AG08395 (cell line): ENCODE measurements around the gene CXXC4.

Source experiments
- DNase-seq: peaks from one replicate; pipeline ENCODE4 v3.0.0; 2012; ENCODE audit warnings: mixed read lengths, low spot score

The CXXC4 gene

DNA sequence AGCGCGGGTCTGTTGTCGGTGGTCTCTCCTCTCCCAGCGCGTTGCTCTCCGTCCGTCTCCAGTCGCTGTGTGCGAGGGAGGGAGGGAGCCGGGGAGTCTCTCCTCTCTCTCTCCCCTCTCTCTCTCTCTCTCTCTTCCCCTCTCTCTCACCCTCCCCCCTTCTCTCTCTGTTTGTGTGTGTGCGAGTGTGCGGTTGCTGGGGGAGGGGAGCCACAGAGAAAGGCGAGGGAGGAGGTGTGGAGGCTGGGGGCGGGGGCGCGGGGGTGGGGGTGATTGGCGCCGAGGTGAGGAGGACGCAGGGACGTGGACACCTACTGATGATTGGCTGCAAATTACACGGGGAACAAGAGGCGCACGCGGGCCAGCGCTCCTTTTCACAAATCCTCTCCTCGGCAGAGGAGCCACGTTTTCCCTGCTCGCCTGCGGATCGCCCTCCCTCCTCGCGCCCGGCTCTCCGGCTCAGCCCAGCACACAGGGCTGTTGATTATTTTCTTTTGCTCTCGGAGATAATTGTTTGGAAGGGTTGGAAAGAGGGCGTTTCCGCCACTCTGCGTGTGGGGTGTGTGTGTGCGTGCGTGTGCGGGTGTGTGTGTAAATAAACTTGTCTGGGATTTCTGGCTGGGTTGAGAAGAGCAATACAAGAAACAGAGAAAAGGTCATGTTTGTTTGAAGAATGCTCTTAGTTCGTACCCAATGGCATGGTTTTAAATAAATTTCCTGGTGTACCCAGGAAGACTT is at the start of gene CXXC4:
Gene CXXC4, minus strand, starts transcription at position 73 of the 738 bp plus-strand sequence. CDS start 3,092 bp downstream, outside the sequence.
- peak; percentile 29 for DNase-seq

GRCh38 chr4:104533156-104533555 is 38.5 kb upstream of the CXXC4 start:
- DNase-seq: no peak

DNA sequence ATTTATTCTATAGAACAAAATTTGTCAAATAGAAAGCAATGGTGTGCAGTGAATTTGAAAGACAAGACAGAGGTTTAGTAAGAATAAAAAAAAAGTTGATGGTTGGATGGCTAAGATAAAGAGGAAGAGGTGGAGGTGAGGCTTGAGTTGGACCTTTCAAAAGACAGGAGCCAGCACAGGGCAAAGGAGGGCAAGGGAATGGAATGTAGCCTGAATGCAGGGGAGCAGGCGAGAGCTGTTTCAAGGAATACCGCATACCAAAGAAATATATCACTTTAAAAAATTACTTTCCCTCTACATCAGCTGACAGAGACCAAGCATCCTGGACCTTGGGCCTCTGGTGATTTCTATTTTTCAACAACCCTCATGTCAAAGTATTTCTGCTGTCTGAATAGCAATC is 38.0 kb upstream of the CXXC4 start:
- no peak for DNase-seq

DNA sequence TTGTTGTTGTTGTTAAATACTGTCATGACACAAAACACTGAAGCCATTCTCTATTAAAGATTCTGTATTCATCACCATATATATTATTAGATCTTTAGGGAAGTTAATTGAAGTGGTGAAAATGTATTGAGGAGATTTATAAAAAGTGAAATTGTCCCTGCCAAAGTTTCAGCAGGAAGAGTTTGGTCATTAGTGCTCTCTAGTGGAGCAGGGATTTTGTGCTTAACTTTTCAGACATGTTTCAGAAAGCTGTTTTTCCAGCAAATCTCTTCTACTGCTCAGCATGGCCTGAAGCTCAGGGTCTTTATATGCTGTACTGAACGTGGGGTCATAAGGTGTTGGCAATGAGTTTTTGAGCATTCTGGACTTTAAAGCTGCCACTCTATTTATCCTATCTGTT is 36.7 kb upstream of the CXXC4 start:
- DNase-seq: no peak

DNA sequence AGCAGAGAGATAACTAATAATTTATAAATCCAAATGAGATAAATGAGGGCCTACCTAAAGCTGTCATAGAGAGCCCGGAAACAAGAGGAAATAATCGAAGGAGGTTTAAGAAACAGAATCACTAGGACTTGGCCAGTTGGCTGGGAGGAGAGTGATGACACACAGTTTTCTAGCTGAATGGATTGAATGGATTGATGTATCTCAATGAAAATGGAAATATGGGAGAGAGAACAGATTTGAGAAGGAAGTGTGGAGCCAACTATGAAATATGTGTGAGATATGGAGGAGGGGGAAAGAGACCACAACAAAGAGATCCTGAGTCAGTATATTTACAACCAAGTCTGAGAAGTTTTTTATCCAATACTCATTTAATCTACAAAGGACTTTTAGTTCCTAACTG is 35.7 kb upstream of the CXXC4 start:
- DNase-seq: no peak

GRCh38 chr4:104524591-104524990 is 29.9 kb upstream of the CXXC4 start:
- DNase-seq: no peak

DNA sequence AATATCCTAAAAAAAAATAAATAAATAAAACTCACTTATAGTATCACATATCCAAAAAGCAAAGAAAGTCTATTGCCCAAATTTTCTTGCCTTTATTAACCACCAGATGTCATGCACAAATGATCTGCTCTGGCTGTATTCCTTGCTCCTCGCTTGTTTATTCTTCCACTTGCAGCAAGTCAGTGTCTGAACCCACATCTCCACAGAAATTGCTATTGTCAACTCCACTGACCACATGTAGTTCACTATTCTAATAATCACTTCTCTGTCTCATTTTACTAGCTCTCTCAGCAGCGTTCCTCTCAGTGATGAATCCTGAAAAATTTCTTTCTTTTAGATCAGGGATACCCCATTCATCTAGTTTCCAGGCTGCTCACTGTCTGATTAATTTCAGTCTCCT is 29.3 kb upstream of the CXXC4 start:
- DNase-seq: no peak

- DNase-seq: no peak
These were observed 24.9 kb upstream of the CXXC4 start for GRCh38 chr4:104519588-104519987.

DNA sequence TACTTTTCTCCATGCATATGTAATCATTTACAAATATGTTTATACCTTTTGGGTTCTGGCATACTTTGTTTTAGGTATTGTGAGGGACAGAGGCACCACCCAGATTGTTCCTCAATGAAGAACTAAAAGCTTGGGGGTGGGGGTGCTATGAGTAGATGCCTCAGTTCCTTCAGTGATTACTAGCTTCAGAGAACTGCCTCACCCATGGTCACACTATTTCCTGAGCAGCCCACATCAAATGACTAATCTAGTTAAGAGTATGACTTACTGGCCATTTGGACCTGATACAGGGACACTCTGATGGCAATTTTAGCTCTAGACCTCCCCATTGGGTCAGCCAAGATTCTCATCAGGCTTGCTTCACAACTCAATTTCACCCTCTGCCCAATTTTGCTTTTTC is 22.2 kb upstream of the CXXC4 start:
- DNase-seq: no peak

DNA sequence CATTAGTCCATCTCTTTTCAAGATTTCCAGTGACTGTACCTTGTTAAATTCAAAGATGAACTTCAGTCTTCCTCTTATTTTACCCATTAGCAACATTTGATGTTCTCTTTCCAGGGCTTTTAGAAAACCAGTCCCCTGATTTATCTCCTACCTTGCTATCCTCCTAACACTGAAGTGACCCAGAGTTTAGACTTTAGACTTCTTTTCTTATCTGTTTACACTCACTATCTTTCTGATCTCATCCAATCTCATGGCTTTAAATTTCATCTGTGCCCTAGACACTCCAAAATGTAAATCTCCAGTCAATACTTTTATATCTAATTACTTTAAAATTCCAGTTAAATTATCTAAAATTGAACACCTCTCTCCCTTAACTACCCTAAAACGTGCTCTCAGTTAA is 13.5 kb upstream of the CXXC4 start:
- DNase-seq: no peak

DNA sequence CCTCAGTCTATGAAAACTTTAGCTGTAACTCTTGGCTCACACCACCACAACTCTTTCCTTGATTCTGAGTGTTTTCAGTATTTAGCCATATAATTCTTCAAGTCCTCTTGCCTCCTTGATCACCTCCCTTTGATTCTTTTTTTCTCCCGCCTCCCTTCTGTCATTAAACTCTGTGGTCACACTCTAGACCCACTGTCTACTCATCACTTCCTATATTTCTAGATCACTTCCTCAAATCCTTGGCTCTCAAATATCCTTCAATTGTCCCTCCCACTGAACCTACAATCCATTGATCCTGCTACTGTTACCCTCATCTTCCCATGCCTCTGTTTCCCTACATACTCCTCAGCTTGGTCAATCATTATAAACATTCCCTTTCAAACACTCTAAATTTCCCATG is 12.4 kb upstream of the CXXC4 start:
- DNase-seq: no peak

DNA sequence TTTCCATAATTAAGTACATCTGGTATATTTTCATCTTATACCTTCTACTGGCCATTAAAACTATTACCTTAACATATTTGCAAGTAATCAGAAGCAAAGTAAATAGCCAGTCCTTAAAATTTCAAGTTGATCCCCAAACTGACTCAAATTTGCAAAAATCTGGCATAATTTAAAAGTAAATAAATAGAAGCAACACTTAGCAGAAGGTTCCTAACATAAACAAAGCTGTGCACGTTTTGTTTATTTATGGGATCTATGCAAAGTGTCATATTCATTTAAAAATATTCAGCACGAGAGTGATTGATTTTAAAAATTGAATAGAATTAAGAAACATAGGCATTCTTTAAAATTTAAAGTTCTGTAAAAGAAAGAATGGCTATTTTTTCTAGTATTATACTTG is 9.8 kb upstream of the CXXC4 start:
- no peak for DNase-seq

DNA sequence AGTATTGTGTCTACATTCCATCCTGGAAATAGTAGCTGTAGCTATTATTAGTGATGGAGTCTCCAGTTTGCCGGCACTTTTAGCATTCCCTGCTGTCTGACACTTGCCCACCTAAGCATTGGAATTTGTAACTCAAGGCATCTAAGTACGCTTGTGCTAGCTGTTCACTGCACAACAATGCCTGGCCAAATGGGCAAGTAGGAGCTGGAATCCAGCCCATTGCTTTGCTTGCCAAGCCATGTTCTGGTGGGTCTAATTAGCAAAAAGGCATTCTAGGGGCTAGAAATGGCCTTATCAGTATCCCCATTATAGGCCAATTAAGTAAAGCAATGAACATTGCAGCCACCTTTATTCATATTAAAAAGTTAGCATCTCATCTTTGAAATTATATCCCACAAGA is 7.8 kb upstream of the CXXC4 start:
- DNase-seq: no peak

GRCh38 chr4:104501290-104501689 is 6.6 kb upstream of the CXXC4 start:
- no peak for DNase-seq

GRCh38 chr4:104500442-104500841 is 5.7 kb upstream of the CXXC4 start:
- no peak for DNase-seq

DNA sequence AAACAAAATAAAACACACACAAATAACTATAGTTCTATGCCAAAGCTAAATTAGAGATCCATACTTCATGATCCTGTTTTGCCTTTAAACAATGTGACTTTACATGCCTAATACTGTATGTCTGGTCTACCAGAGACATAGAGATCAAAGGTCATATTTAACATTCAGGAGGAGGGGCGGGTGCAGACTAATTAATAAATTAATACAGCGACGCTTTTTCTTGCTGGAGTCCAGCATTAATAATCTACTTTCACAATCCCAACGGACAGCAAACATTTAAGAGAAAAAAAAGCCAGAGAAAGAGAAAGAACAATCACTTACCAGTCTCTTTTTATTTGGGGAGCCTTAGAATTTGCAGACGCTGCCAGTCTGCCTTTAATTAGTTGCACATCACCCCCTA is 509 bp downstream of the CXXC4 start:
- no peak for DNase-seq

DNA sequence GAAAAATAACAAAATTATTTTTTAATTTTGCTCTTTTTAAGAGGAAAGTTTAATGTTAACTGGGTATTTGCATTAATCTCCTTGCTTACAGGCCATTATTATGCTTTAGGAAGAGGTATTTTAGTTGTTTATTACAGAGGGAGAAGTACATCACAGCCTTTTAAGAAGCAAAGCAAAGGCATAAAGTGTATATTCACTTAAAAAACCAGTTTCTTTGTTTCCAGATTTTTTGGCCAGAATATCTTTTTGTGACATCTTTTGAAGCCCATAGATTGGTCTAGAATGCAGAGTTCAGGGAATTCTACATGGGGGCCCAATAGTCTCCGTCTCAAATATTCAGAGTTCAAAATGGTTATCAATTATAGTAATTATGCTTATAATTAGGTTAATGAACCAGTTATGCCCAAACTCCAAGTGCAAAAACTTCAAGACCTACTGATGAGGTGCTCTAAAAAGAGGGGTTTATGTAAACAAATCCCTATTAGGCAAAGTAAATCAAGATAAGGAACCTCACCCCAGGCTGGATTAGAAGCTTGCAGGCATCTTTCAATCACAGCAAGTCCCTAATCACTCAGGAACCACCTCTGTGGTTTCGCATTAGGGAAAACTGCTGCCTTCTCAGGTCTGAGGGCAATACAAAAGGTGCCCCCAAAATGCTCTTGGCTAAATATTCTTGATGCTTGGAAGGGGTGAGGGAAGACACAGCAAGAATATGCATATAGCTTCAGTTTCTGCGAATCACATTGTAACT is 1.4 kb downstream of the CXXC4 start:
- DNase-seq: no peak

GRCh38 chr4:104492183-104492771 is 2.4 kb downstream of the CXXC4 start:
- DNase-seq: no peak

GRCh38 chr4:104491481-104492182 is 3.1 kb downstream of the CXXC4 start:
- peak; percentile 13 for DNase-seq

DNA sequence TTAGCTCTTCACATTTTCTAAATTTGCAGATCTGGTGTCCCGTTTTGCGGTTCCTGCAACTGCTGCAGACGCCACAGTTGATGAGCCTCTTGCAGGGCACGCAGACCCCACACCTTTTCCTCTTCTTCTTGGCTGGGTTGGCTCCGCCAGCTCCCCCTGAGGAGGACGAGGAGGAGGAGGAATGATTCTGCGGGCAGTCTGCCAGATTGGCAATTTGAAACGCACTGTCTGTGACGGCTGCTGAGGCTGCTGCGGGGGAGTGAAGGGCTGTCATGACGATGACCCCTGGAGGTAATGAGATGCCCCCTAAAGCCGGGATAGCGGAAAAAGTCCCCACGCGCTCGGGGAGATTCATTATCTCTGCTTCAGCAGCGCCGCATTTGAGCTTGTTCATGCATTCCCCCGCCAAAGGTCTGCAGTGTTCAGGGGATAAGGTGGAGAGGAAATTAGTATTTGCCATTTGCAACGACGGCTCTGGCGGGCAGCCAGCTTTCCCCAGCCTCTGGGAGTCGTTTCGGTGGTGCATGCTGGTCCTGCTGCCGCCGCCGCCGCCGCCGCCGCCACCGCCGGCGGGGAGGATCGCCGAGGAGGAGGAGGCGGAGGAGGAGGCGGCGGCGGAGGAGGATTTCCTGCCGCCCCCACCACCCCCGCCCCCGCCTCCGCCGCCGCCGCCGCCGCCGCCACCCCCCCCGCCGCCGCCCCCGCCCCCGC is 3.8 kb downstream of the CXXC4 start:
- peak; percentile 17 for DNase-seq

- DNase-seq: no peak
These were observed 4.5 kb downstream of the CXXC4 start for GRCh38 chr4:104490096-104490769.

DNA sequence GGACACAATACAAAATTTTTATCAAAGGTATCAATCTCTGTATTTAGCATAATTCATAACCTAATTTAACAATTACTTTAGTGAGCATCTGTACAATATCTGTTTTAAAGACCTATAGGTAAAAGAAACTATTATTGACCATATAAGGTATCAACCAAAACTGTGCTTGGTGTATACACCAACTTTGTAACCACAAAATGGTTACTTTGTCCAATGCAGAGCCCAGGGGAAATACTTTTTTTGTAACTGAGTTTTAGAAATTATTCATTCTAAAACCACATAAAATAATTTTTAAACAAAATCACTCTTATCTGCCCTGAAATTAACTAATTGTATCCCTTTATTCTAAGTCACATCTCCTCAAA is 5.0 kb downstream of the CXXC4 start:
- no peak for DNase-seq
